Left renal cortex interstitium (tissue), 4 donors: Measurements from ENCODE around the gene PAK1IP1. TPM values are rescaled to one million over a fixed set of nuclear protein-coding genes. Genes with fewer than 3 reads are reported as not detected.
"Not testable (repeated sequence)": the region's sequence is repeated elsewhere in the genome, so short reads cannot be mapped to it uniquely, and the experiment has no call there.

Experiments
- DNase-seq, 4 donors: peaks; one replicate each; pipeline ENCODE4 v3.0.0-alpha.2; 2013; ENCODE audit warnings: low read depth in 4 of 4, low spot score in 2 of 4, missing footprints in 1 of 4
- polyA plus RNA-seq, 4 donors: library from polyadenylated mRNA; unstranded; fragments of 120-200 nt; gene quantifications; one replicate each; pipeline ENCODE4 v1.2.1, GENCODE V29; 2013; ENCODE audit not compliant: insufficient read length in 4 of 4

The PAK1IP1 gene
- polyA plus RNA-seq, 4 donors = 20.0 to 23.6 (median 20.1) TPM

- no peak for DNase-seq
Observed at GRCh38 chr6:10690651-10691445, 3.9 kb upstream of the PAK1IP1 start.

DNA sequence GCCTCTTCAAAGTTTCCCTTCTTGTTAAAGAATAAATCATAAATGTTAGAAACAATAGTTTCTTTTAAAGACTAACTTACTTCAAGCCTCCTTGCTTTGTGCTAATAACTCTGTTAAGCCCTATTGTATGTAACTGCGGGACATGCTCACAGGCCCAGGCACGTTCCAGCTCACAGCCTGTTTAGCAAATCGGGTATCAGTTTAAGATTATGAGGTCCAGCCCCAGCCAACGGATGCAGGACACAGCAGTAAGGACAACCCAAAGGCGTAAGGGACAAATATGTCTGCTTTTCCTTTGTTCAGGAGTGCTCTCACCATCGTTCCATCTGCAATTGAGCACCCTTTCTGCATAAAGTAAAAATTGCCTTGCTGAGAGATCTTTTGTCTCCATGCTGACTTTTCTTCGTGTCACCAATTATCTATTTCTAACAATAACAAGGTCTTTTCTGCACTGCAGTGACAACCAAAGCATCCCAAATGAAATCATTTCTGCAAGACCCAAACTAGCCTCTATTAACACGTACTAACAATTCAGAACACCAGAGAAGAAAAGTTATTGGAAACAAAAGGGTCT lies 1.7 kb upstream of the PAK1IP1 start:
- no peak for DNase-seq

GRCh38 chr6:10695086-10695657 lies 400 bp downstream of the PAK1IP1 start:
- no peak for DNase-seq

DNA sequence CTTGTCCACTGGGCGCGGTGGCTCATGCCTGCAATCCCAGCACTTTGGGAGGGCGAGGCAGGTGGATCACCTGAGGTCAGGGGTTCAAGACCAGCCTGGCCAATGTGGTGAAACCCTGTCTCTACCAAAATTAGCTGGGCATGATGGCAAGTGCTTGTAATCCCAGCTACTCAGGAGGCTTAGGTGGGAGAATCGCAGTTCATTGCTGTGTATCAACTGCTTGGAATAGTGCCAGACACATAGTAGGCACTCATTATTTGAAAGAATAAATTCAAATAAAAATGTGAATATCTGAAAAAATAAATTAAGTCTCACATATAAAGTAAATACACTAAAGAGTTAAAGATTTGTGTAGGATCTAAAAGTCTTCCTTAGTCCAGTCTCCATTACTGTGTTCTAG lies 1.9 kb downstream of the PAK1IP1 start:
- no peak for DNase-seq

DNA sequence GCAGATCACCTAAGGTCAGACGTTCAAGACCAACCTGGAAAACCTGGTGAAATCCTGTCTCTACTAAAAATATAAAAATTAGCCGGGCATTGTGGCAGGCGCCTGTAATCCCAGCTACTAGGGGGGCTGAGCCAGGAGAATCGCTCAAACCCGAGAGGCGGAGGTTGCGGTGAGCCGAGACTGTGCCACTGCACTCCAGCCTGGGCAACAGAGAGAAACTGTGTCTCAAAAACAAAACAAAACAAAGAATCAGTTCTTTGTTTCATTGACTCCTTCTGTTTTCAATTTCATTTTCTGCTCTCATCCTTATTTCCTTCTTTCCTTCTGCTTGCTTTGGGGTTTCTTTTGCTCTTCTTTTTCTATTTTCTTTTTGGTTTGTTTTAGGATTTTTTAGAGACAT lies 19.2 kb downstream of the PAK1IP1 start:
- DNase-seq = no peak

GRCh38 chr6:10719296-10719963 lies 24.7 kb downstream of the PAK1IP1 start:
- DNase-seq = no peak

DNA sequence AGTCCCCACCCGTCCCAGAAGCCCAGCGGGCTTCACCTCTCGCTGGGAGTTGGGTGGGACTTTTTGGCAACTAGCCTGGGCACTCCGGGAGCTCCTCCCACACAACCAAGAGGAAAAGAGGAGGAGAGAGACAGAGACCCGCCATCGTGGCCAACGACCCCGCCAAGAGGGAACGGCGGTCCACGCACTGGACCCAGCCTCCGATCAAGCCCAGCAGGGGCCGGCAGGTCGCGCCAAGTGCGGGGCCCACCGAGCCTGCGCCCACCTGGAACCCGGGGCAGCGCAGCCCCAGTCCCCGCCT lies 25.1 kb downstream of the PAK1IP1 start:
- no peak for DNase-seq

DNA sequence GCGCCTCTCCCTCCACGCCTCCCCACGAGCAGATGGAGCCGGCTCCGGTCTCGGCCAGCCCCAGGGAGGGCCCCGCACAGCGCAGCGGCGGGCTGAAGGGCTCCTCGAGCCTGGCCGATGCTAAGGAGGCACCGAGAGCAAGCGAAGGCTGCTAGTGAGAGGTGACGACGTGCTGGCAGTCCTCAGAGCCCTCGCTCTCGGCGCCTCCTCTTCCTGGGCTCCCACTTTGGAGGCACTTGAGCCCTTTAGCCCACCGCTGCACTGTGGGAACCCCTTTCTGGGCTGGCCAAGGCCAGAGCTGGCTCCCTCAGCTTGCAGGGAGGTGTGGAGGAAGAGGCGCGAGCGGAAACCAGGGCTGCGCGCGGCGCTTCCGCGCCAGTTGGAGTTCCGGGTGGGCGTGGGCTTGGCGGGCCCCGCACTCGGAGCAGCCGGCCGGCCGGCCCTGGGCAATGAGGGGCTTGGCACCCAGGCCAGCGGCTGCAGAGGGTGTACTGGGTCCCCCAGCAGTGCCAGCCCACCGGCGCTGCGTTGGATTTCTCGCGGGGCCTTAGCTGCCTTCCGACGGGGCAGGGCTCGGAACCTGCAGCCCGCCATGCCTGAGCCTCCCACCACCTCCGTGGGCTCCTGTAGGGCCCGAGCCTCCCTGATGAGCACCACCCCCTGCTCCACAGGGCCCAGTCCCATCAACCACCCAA lies 25.6 kb downstream of the PAK1IP1 start:
- DNase-seq = no peak

DNA sequence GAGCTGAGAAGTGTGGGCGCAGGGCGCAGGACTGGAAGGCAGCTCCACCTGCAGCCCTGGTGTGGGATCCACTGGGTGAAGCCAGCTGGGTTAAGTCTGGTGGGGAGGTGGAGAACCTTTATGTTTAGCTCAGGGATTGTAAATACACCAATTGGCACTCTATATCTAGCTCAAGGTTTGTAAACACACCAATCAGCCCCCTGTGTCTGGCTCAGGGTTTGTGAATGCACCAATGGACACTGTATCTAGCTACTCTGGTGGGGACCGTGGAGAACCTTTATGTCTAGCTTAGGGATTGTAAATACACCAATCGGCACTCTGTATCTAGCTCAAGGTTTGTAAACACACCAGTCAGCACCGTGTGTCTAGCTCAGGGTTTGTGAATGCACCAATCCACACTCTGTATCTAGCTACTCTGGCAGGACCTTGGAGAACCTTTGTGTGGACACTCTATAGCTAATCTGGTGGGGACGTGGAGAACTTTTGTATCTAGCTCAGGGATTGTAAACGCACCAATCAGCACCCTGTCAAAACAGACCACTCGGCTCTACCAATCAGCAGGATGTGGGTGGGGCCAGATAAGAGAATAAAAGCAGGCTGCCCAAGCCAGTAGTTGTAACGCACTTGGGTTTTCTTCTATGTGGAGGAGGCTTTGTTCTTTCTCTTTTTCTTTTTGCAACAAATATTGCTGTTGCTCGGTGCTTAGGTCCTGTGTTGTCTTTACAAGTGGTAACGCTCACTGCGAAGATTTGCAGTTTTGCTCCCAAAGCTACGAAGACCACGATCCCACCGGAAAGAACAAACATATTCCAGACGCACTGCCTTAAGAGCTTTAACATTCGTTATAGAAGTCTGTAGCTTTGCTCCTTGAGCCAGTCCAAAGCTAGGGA lies 26.4 kb downstream of the PAK1IP1 start:
- not testable (repeated sequence) for DNase-seq

DNA sequence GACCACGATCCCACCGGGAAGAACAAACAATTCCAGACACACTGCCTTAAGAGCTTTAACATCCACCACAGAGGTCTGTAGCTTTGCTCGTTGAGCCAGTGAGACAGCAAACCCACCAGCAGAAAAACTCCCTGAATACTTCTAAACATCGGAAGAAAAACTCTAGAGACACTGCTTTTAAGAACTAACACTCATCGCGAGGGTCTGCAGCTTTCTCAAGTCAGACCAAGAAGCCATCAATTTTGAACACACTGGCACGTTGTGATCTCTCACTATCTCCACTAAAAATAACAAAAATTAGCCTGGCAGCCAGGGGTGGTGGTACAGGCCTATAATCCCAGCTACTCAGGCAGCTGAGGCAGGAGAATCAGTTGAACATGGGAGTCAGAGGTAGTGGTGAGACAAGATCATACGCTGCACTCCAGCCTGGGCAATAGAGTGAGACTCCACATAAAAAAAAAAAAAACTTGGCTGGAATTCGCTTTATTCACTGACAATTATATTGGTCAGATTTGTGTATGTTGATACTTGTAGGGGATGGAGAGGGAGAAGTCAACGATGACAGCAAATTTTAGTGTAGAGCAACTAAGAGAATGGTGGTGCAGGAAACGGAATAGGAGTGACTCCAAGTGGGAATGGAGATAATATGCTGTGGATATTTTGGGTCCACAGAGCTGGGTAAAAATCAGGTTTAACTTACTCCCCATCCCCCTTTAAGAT lies 27.2 kb downstream of the PAK1IP1 start:
- DNase-seq = no peak

DNA sequence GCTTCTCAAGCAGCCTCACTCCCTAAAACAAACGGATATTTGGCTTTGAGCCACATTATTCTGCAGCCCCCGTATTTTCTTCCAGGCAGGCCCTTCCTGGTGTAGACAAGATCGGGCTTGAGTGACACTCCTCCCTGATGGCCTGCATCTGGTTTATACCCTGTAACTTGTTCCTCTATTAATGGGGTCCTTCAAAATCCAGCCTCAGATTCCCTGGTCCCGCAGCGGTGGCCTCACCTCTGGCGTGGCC lies 27.7 kb downstream of the PAK1IP1 start:
- no peak for DNase-seq

GRCh38 chr6:10722820-10723566 lies 28.2 kb downstream of the PAK1IP1 start, which contains the start of gene TMEM14C:
Gene TMEM14C (plus strand): TSS chr6:10723070. CDS start chr6:10724614, 1,544 bp downstream.
- DNase-seq = peak; percentile 87 to 97 (median 93)

- DNase-seq = no peak
Observed at GRCh38 chr6:10723567-10723881, 28.8 kb downstream of the PAK1IP1 start.

GRCh38 chr6:10725044-10725443 lies 30.3 kb downstream of the PAK1IP1 start:
- no peak for DNase-seq

DNA sequence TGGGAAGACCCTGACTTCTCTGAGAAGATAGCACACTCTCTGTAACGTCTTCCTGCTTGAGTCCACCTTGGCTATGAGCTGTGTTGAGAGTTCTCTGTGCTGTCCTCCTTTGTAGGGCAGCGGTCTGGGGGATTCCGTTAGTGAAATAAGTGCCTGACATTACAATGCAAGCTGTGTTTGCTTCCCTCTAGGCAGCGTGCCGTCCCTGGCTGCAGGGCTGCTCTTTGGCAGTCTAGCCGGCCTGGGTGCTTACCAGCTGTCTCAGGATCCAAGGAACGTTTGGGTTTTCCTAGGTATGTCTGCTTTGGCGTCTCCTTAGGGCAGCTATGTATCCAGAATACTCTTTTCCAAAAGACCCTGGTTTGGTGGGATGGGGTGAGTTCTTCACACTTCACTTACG lies 30.9 kb downstream of the PAK1IP1 start:
- DNase-seq = no peak

DNA sequence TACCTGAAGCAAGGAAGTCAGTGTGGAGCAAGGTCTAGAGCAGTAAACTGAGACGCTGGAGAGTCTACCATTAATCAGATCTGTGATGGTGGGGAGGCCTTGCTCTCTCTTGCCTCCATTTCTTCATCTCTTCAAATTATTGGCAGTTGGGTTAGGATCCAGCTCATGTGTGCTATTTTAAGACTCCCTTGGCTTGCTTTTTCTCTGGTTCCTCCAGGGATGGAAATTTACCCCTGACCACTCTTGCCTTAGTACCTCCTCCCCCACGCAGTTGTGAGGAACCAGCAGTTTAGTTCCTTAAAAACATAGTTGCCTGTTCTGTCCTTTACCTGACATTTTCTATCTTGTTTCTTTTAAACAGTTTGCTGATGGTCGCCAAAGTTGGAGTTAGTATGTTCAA lies 35.5 kb downstream of the PAK1IP1 start:
- DNase-seq = no peak

- no peak for DNase-seq
Observed at GRCh38 chr6:10733151-10733715, 38.5 kb downstream of the PAK1IP1 start.

DNA sequence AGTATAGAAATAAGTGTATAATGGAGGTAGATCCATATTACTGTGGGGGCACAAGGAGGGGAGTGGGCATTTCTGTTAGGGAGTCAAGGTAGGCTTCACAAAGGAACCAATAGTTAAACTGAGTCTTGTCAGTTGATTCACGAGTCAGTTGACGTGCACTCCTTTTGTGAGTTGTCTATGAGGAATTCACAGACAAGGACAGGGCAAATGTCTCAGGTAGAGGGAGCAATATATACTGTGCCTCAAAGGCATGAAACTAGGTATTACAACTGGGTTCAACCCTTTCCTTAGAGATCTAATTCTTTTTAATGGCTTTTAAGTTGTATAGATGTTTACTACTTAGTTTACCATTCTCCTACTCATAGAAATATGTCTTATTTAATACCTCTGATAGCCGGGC lies 39.1 kb downstream of the PAK1IP1 start:
- no peak for DNase-seq

DNA sequence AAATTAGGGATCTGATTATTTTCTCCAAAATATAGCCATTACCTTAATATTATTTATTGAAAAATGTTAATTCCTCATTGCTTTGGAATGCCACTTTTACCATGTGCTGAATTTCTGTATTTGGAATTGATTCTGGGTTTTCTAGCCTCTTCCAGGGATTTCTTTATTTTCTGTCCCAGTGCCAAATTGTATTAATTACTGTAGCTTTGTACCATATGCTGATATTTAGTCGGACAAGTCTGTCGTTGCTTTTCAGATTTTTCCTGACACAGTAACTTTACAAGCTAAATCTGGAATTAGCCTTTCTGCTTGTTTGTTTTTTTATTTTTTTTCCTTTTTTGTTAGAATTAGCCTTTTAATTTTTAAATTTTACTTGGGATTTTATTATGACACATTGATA lies 42.0 kb downstream of the PAK1IP1 start:
- no peak for DNase-seq
